ENCODE results near the gene MED22. TPM values are rescaled to one million over a fixed set of nuclear protein-coding genes. Genes with fewer than 3 reads are reported as not detected.
A peak's percentile ranks its signal among the peaks of the same experiment; 100 is the strongest.

The MED22 gene
- total and polyA plus RNA-seq, 2 of the 8 experiments (the other 6 are each of a cell fraction or from before 2014, with no cell fraction given) = 56.4 to 68.4 TPM

DNA sequence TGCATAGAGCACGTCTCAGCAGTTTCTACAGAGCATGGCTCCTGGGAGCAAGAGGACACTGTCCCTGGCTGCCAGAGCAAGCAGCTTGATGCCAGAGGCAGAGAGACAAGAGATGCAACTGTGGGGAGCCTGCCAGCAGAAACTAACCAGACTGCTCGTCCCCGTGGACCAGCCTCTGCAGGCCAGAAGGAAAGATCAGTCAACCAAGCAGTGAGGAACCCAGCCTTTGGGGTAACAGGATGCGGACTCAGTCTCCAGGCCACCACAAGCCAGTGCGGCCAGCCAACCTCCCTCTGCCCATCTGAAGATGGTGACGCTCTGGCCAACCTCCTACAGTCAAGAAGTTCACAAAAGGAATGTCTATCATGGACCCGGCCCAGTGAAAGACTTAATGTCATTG, 24.2 kb upstream of the MED22 start:
- Histone ChIP-seq H3K23me2 (ENCODE audit: low read depth, low read length) (peaks cover 8% of the 10 kb centered on the region; the same call in 1 of the 2 replicates), H2BK120ac (replicated peaks; ENCODE audit: low read depth, low read length) (no peak overlapping the region), H3K27me3 (replicated peaks in 1 of 4; ENCODE audit: control insufficient read depth in 3 of 4, extremely low read depth in 1 of 4, insufficient read depth in 3 of 4, low read length in 3 of 4) (peaks cover 0 to 5% (median 4%) of the 10 kb centered on the region in 4 experiments; a peak in 5 of 7 replicates), H4K8ac (ENCODE audit: extremely low read depth, insufficient read depth, low read length) (no peak overlapping the region), H4K5ac (ENCODE audit: insufficient read length, low read depth, low read length) (no peak overlapping the region), H3K4me1 (replicated peaks in 1 of 4; ENCODE audit: control insufficient read depth in 3 of 4, insufficient read depth in 4 of 4, low read length in 3 of 4) (peaks cover 0 to 5% (median 0%) of the 10 kb centered on the region in 4 experiments; a peak in 1 of 7 replicates), H3K36me3 (ENCODE audit: control insufficient read depth in 2 of 4, insufficient read depth in 4 of 4, low read length in 3 of 4) (peaks cover 0 to 13% (median 8%) of the 10 kb centered on the region in 4 experiments; a peak in 5 of 8 replicates), H3K4me2 (ENCODE audit: insufficient read depth in 1 of 2, low read depth in 2 of 2, low read length in 2 of 2) (no peak overlapping the region), H2BK5ac (ENCODE audit: low read depth, low read length) (peak overlapping the region; percentile 52; the same call in 1 of the 2 replicates), H3K14ac (ENCODE audit: insufficient read length) (no peak overlapping the region), H3K56ac (replicated peaks; ENCODE audit: insufficient read length, low read depth, low read length) (no peak overlapping the region), H3K4me3 (ENCODE audit: extremely low read depth in 1 of 4, insufficient read depth in 2 of 4, low read depth in 3 of 4, low read length in 4 of 4) (no peak overlapping the region), H2AK5ac (ENCODE audit: low read depth, low read length) (no peak overlapping the region), H3K9me3 (ENCODE audit: insufficient read depth in 2 of 2, low read depth in 1 of 2, low read length in 1 of 2) (no peaks in the 10 kb centered on the region; a peak in 1 of 4 replicates), H2BK15ac (ENCODE audit: low read length) (no peak overlapping the region), H3K23ac (ENCODE audit: insufficient read length) (no peak overlapping the region), H3K27ac (ENCODE audit: low read depth, low read length) (no peak overlapping the region), H2BK12ac (ENCODE audit: low read depth, low read length) (no peak overlapping the region), H3K79me1 (ENCODE audit: low read depth, low read length) (peaks cover 30% of the 10 kb centered on the region), H2AFZ (ENCODE audit: low read length) (no peak overlapping the region), H4K91ac (replicated peaks; ENCODE audit: insufficient read length, low read length) (no peak overlapping the region), H2BK20ac (ENCODE audit: low read length) (no peak overlapping the region), H3K79me2 (ENCODE audit: control insufficient read depth in 1 of 2, insufficient read depth in 2 of 2, low read length in 2 of 2) (peaks cover 23 to 82% of the 10 kb centered on the region in 2 experiments), H3K18ac (ENCODE audit: extremely low read depth, low read length) (no peak overlapping the region), H3K9ac (replicated peaks in 1 of 4; ENCODE audit: extremely low read depth in 1 of 4, low read depth in 3 of 4, low read length in 3 of 4) (no peak overlapping the region), H4K20me1 (replicated peaks in 1 of 2; ENCODE audit: control insufficient read depth in 1 of 2, insufficient read depth in 2 of 2, low read length in 2 of 2) (peaks cover 33 to 63% of the 10 kb centered on the region in 2 experiments), H3K4ac (replicated peaks; ENCODE audit: insufficient read length, low read depth, low read length) (no peak overlapping the region)
- DNase-seq (ENCODE audit: low read depth in 1 of 2, low spot score in 2 of 2) (no peak), FAIRE-seq (no peak)
- CTCF ChIA-PET (ENCODE audit: partially characterized antibody) = interaction anchor here (0.7 to 10.1 kb wide), 14 partner anchors 9 to 114 kb away, joined by 3 to 90 read pairs (median 3); partner anchors contain the start of genes SURF1 and SURF2
- POLR2A ChIA-PET (ENCODE audit: partially characterized antibody) = interaction anchor here (1.3 to 19.9 kb wide), 3 partner anchors 9 to 29 kb away, joined by 5 to 461 read pairs (median 15); partner anchors contain the start of genes MED22, RPL7A, SURF1 and SURF2
- 83% methylated on average over 7 of the region's 7 CpGs; no CpG with 5 or more reads in 1 of the 2 experiments for WGBS, 2 experiments (ENCODE audit: extremely low coverage in 1 of 2, insufficient coverage in 1 of 2, insufficient read length in 1 of 2, insufficient replicate concordance in 2 of 2, low coverage in 1 of 2, low lambda C conversion rate in 2 of 2, missing lambda C conversion rate in 1 of 2)
- TF ChIP-seq, protein P1, sequence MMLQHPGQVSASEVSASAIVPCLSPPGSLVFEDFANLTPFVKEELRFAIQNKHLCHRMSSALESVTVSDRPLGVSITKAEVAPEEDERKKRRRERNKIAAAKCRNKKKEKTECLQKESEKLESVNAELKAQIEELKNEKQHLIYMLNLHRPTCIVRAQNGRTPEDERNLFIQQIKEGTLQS (IDR thresholded peaks at IDR 0.05; ENCODE audit: insufficient read depth, low read depth, low read length) = no peak
- no peak for TF ChIP-seq RAD21 (IDR thresholded peaks at IDR 0.05 in 1 of 2, conservative IDR thresholded peaks at IDR 0.05 in 1 of 2; ENCODE audit: low read depth in 2 of 2, low read length in 2 of 2)
- no peak for TF ChIP-seq SRF (IDR thresholded peaks at IDR 0.05; ENCODE audit: low read depth, low read length)
- TF ChIP-seq RFX5 (IDR thresholded peaks at IDR 0.05; ENCODE audit: borderline replicate concordance, low read depth, low read length) = no peak
- no peak for TF ChIP-seq ASH2L (IDR thresholded peaks at IDR 0.05; ENCODE audit: low read length)
- no peak for TF ChIP-seq NANOG (IDR thresholded peaks at IDR 0.05; ENCODE audit: insufficient read depth, low read depth, low read length, poor library complexity, severe bottlenecking)
- TF ChIP-seq EZH2 (IDR thresholded peaks at IDR 0.05; ENCODE audit: low read depth, low read length, severe bottlenecking) = no peak
- TF ChIP-seq, protein P2, sequence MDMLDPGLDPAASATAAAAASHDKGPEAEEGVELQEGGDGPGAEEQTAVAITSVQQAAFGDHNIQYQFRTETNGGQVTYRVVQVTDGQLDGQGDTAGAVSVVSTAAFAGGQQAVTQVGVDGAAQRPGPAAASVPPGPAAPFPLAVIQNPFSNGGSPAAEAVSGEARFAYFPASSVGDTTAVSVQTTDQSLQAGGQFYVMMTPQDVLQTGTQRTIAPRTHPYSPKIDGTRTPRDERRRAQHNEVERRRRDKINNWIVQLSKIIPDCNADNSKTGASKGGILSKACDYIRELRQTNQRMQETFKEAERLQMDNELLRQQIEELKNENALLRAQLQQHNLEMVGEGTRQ (IDR thresholded peaks at IDR 0.05; ENCODE audit: low read length) = no peak
- TF ChIP-seq, protein P3, sequence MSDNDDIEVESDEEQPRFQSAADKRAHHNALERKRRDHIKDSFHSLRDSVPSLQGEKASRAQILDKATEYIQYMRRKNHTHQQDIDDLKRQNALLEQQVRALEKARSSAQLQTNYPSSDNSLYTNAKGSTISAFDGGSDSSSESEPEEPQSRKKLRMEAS (IDR thresholded peaks at IDR 0.05) = no peak
- no peak for TF ChIP-seq TAF7 (optimal IDR thresholded peaks at IDR 0.05; ENCODE audit: borderline replicate concordance, low read depth, low read length)

All from H1 (cell line).